Dermis microvascular lymphatic vessel endothelial cell (primary cell): ENCODE data around the gene SEPHS2. TPM values are rescaled to one million over a fixed set of nuclear protein-coding genes. Genes with fewer than 3 reads are reported as not detected.
"Not testable (repeated sequence)": the region's sequence is repeated elsewhere in the genome, so short reads cannot be mapped to it uniquely, and the experiment has no call there.

Source experiments
- DNase-seq, 2 donors: peaks; one replicate each; pipeline versions ENCODE4 v3.0.0 to v3.0.0-alpha.2; 2010; ENCODE audit warnings: low read depth in 2 of 2
- total RNA-seq: library from RNA; depleted of rRNA; stranded (reverse); fragments of >200 nt; gene quantifications from 2 replicates; pipeline ENCODE4 v1.2.1, GENCODE V29; 2014

SEPHS2 gene
- total RNA-seq, 1 donor from 2014 or later, result 13.6 TPM

DNA sequence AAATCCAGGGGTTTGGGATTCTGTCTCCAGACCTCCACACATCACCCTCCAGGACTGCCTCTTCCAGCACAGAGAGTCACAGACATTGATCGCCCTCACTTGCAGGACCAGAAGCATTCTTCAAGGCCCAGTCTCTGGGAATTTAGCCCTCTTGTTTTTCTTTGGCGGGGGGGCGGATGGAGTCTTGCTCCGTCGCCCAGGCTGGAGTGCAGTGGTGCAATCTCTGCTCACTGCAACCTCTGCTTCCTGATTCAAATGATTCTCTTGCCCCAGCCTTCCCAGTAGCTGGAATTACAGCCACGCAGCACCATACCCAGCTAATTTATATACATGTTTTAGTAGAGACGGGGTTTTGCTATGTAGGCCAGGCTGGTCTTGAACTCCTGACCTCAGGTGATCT is 18.4 kb upstream of the SEPHS2 start:
- DNase-seq, result no peak

GRCh38 chr16:30461426-30461825 is 15.8 kb upstream of the SEPHS2 start:
- not testable (repeated sequence) for DNase-seq

GRCh38 chr16:30459456-30459855 is 13.8 kb upstream of the SEPHS2 start:
- DNase-seq, result no peak

GRCh38 chr16:30458561-30459394 is 13.1 kb upstream of the SEPHS2 start:
- DNase-seq, result no peak

DNA sequence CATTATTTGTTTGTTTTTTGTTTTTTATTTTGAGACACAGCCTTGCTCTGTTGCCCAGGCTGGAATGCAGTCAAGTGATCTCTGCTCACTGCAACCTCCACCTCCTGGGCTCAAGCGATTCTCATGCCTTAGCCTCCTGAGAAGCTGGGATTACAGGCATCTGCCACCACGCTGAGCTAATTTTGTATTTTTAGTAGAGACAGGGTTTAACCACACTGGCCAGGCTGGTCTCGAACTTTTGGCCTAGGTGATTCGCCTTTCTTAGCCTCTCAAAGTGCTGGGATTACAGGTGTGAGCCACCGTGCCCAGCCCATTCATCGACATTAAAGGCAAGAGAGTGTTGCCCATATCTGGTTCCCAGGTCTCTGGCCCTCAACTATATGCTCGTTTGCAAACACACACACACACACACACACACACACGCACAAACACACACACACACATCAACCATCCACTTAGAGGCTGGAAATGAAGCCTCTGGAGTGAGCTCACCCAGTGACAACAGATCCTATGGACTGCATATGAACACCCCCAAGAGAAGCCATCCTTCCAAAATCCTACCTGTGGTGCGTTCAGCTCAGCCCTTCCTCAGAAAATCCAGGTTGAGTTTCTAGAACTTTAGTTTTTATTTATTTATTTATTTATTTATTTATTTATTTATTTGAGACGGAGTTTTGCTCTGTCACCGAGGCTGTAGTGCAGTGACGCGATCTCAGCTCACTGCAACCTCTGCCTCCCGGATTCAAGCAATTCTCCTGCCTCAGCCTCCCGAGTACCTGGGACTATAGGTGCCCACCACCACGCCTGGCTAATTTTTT is 12.3 kb upstream of the SEPHS2 start:
- no peak for DNase-seq

- no peak for DNase-seq
Observed at GRCh38 chr16:30457256-30457655, 11.6 kb upstream of the SEPHS2 start.

GRCh38 chr16:30456302-30456701 is 10.6 kb upstream of the SEPHS2 start:
- DNase-seq, result no peak

GRCh38 chr16:30452709-30453580 is 7.3 kb upstream of the SEPHS2 start:
- DNase-seq, result not testable (repeated sequence)

DNA sequence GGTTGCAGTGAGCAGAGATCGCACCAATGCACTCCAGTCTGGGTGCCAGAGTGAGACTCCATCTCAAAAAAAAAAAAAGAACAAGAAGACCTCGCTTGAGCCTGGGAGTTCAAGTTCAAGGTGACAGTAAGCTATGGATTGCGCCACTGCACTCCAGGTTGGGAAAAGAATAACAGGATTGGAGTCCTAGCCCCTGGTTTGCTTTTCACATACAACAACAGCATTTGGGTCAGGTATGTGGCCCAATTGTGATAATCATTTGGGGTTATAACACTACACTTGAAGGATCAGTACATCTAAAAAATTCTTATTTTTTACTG is 3.4 kb upstream of the SEPHS2 start:
- no peak for DNase-seq

- DNase-seq, result no peak
Observed at GRCh38 chr16:30447512-30448226, 2.0 kb upstream of the SEPHS2 start.

DNA sequence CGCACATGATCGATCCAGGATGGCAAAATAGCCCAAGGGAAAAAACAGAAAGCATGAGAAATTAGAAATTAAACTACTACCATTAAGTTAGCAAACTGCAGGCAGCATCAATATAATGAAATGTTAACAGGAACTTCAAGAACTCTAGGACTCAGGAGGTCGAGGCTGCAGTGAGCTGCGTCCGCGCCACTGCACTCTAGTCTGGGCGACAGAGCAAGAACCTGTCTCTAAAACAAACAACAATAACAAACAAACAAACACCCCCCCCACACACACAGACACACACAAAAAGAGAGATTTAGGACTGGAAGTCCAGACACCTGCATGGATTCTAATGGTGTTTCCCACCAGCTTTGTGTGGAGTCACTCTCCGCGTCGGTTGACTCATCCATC is 525 bp upstream of the SEPHS2 start:
- no peak for DNase-seq

GRCh38 chr16:30445149-30445407 is 596 bp downstream of the SEPHS2 start:
- DNase-seq, result no peak

DNA sequence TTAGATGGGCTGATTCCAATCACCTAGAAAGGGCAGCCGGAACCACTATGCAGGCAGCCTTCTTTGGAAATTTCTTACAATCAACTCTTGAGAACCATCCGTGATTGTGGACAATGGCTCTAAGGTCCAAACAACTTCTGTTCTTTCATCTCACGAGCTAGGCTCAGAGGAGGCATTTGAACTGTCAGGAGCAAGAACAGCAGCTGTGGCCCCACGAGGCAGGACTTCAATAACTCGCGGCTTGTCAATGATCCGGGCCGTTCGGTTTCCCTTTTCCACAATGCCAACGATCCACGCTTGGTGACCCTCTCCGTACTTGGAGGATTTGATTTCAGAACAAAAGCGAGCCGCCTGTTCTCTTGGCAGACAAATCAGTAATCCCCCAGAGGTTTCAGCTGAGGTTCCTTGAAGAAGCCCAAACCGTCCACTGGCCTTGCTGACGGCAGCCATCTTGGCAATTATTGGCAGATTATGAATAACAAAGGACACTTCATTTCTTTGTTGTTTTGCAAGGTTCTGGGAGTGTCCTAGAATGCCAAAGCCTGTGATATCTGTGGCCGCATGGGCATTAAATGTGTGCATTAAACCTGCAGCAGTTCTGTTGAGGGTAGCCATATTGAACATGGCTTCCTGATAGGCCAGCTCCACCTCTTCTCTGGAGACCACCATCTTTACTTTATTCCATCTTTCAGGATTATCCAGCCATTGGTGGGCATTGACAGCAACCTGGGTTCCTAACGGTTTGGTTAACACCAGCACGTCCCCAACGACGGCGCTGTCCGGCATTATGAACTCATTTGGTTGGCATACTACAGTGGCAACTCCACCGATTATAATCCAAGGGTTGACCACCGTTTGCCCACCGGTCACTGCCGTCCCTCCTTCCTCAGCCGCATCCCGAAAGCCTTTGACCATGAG is 1.2 kb downstream of the SEPHS2 start:
- DNase-seq, result no peak

GRCh38 chr16:30443631-30444030 is 2.0 kb downstream of the SEPHS2 start:
- no peak for DNase-seq

GRCh38 chr16:30439720-30440348 is 5.8 kb downstream of the SEPHS2 start:
- DNase-seq, result no peak

DNA sequence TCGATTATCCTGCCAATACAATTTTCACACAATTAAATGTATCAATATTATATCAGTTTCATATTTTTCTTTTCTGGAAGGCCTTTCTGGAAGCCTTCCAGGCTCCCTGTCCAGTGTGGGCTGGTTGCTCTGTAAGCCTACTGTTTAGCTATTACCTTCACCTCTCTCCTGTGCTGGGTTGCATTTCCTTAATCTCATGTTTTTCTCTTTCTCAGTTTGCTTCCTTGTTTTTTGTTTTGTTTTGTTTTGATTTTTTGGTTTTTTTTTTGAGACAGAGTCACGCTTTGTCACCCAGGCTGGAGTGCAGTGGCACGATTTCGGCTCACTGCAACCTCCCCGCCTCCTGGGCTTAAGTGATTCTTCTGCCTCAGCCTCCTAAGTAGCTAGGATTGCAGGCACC is 6.8 kb downstream of the SEPHS2 start:
- DNase-seq, result no peak

DNA sequence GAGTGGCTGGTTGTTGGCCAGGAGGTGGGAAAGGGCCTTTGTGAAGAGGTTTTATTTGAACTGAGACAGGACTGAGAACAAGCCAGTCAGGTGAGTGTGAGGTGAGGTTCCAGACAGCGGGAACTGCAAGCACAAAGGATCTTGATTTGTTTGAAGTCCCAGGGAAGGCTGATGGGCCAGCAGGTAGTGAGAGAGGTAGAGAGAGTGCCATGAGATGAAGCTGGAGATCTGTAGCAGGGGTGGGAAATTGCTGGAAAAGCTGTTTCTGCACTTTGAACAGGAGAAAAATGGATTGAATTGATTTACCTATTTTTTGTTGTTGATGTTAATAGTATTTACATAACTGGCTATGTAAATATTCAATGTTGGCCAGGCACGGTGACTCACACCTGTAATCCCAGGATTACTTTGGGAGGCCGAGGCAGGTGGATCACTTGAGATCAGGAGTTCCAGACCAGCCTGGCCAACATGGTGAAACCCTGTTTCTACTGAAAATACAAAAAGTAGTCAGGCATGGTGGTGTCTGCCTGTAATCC is 8.1 kb downstream of the SEPHS2 start:
- DNase-seq, result no peak

GRCh38 chr16:30434852-30435251 is 10.8 kb downstream of the SEPHS2 start:
- DNase-seq, result no peak

- DNase-seq, result no peak
Observed at GRCh38 chr16:30430428-30430970, 15.2 kb downstream of the SEPHS2 start.
